Measurements from ENCODE around the gene ASB2. TPM values are rescaled to one million over a fixed set of nuclear protein-coding genes. Genes with fewer than 3 reads are reported as not detected.

Gene ASB2
- polyA plus RNA-seq, 4 donors: 0.30 to 0.58 (median 0.40) TPM

DNA sequence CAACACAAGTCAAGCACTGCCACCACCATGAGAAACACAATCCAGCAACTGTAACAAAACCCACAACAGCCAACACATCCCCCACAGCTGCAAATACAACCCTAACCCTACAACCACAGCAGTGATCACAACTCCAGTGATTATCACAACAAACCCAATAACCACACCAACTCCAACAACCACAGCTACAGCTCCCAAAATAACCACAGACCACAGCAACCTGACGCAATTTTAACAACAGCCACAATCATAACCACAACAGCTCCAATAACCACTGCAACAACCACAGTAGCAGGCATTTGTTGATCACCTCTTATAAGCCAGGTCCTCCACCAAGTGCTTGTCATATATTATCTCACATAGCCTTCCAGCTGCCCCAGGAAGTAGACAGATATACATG is 91.4 kb downstream of the ASB2 start:
- DNase-seq (ENCODE audit: low read depth in 4 of 4, low spot score in 3 of 4): no peak

Other genes starting within 250 kb of the ASB2 start
- gene PRIMA1, start 188.1 kb downstream of the ASB2 start, polyA plus RNA-seq (ENCODE audit: insufficient read length in 4 of 4): 1 to 10 TPM; 1.4 to 2.1 (median 1.5) TPM
- not detected for gene FAM181A, start 49.2 kb downstream of the ASB2 start, polyA plus RNA-seq (ENCODE audit: insufficient read length in 4 of 4)
- gene CCDC197, start 20.7 kb upstream of the ASB2 start, polyA plus RNA-seq (ENCODE audit: insufficient read length in 4 of 4): not detected
- gene OTUB2, start 49.8 kb upstream of the ASB2 start, polyA plus RNA-seq (ENCODE audit: insufficient read length in 4 of 4): 1 to 10 TPM; 4.1 to 5.1 (median 4.8) TPM
- 100 to 1,000 TPM; 154 to 169 (median 159) TPM for gene DDX24, start 104.6 kb upstream of the ASB2 start, polyA plus RNA-seq (ENCODE audit: insufficient read length in 4 of 4)
- 10 to 100 TPM; 22.4 to 27.0 (median 25.7) TPM for gene IFI27L1, start 104.7 kb upstream of the ASB2 start, polyA plus RNA-seq (ENCODE audit: insufficient read length in 4 of 4)
- gene IFI27, start 134.2 kb upstream of the ASB2 start, polyA plus RNA-seq (ENCODE audit: insufficient read length in 4 of 4): 1 to 10 TPM; 3.9 to 7.5 (median 6.9) TPM
- 10 to 100 TPM; 21.2 to 31.1 (median 27.2) TPM for gene IFI27L2, start 153.0 kb upstream of the ASB2 start, polyA plus RNA-seq (ENCODE audit: insufficient read length in 4 of 4)
- gene PPP4R4, start 197.8 kb upstream of the ASB2 start, polyA plus RNA-seq (ENCODE audit: insufficient read length in 4 of 4): under 1 TPM; 0.15 to 0.29 (median 0.21) TPM

All from right renal pelvis (tissue), 4 donors.